Astrocyte (in vitro differentiated cells and primary cell): ENCODE measurements around the gene SLCO3A1. TPM values are rescaled to one million over a fixed set of nuclear protein-coding genes. Genes with fewer than 3 reads are reported as not detected.
A peak's percentile ranks its signal among the peaks of the same experiment; 100 is the strongest.

Experiments used
- DNase-seq: peaks from one replicate; pipeline ENCODE4 v3.0.0-alpha.2; 2010; ENCODE audit warnings: low read depth
- FAIRE-seq: peaks from 2 replicates; lab custom pipeline; 2011; peaks lifted over from hg19 to GRCh38; lab: Jason Lieb, UNC
- H2AFZ ChIP-seq: 2 replicates; pipeline ENCODE4 v1.6.0; 2012; ENCODE audit warnings: low read depth, low read length, inconsistent platforms
- H3K27ac ChIP-seq: 2 replicates; pipeline ENCODE4 v1.5.1; 2011; ENCODE audit warnings: low read depth, low read length, inconsistent platforms
- H3K27me3 ChIP-seq: 2 replicates; pipeline ENCODE4 v1.6.0; 2011; ENCODE audit warnings: low read length, inconsistent platforms; ENCODE audit not compliant: insufficient read depth
- H3K36me3 ChIP-seq: 2 replicates; pipeline ENCODE4 v1.5.1; 2011; ENCODE audit warnings: low read length, inconsistent platforms; ENCODE audit not compliant: insufficient read depth
- H3K4me1 ChIP-seq: 2 replicates; pipeline ENCODE4 v1.5.1; 2011; ENCODE audit warnings: low read length, inconsistent platforms; ENCODE audit not compliant: insufficient read depth
- H3K4me2 ChIP-seq: 2 replicates; pipeline ENCODE4 v1.6.0; 2012; ENCODE audit warnings: low read length, inconsistent platforms
- H3K4me3 ChIP-seq: 2 replicates; pipeline ENCODE4 v1.5.1; 2011; ENCODE audit warnings: low read depth, mild to moderate bottlenecking, low read length, inconsistent platforms; ENCODE audit not compliant: insufficient read depth
- H3K79me2 ChIP-seq: 2 replicates; pipeline ENCODE4 v1.6.0; 2012; ENCODE audit warnings: mild to moderate bottlenecking, low read length, inconsistent platforms; ENCODE audit not compliant: insufficient read depth
- H3K9ac ChIP-seq: 2 replicates; pipeline ENCODE4 v1.6.0; 2012; ENCODE audit warnings: mild to moderate bottlenecking, low read length, inconsistent platforms
- H3K9me3 ChIP-seq: 2 replicates; pipeline ENCODE4 v1.5.1; 2012; ENCODE audit warnings: low read depth, mild to moderate bottlenecking, low read length, inconsistent platforms; ENCODE audit not compliant: insufficient read depth
- H4K20me1 ChIP-seq: 2 replicates; pipeline ENCODE4 v1.6.0; 2012; ENCODE audit warnings: low read length, inconsistent platforms; ENCODE audit not compliant: insufficient read depth
- H3K27ac Mint-ChIP-seq: one replicate; pipeline ENCODE4 v1.8.0; 2021; ENCODE audit warnings: mild to moderate bottlenecking, mixed read lengths; ENCODE audit not compliant: unreplicated experiment
- H3K27me3 Mint-ChIP-seq: one replicate; pipeline ENCODE4 v1.8.0; 2021; ENCODE audit warnings: low read depth, mixed read lengths; ENCODE audit not compliant: unreplicated experiment
- H3K36me3 Mint-ChIP-seq: one replicate; pipeline ENCODE4 v1.8.0; 2021; ENCODE audit warnings: low read depth, mixed read lengths; ENCODE audit not compliant: unreplicated experiment
- H3K4me1 Mint-ChIP-seq: one replicate; pipeline ENCODE4 v1.8.0; 2021; ENCODE audit warnings: low read depth, mixed read lengths; ENCODE audit not compliant: unreplicated experiment
- H3K4me3 Mint-ChIP-seq: one replicate; pipeline ENCODE4 v1.8.0; 2021; ENCODE audit warnings: mild to moderate bottlenecking, moderate library complexity, mixed read lengths; ENCODE audit not compliant: unreplicated experiment
- H3K9me3 Mint-ChIP-seq: one replicate; pipeline ENCODE4 v1.8.0; 2021; ENCODE audit warnings: mild to moderate bottlenecking, mixed read lengths; ENCODE audit not compliant: unreplicated experiment
- EZH2 ChIP-seq: IDR thresholded peaks from 2 replicates; pipeline ENCODE4 v1.6.1; 2012; ENCODE audit warnings: mild to moderate bottlenecking, low read length, inconsistent platforms; ENCODE audit not compliant: insufficient read depth
- total RNA-seq: library from RNA; stranded (reverse); gene quantifications from 2 replicates; pipeline ENCODE4 v1.2.1, GENCODE V29; 2021
- TF ChIP-seq, protein P1 (sequence below): IDR thresholded peaks from 2 replicates; pipeline ENCODE4 v1.5.1; 2011; ENCODE audit warnings: low read depth, mild to moderate bottlenecking, inconsistent platforms, low read length, moderate library complexity; ENCODE audit not compliant: insufficient read depth

SLCO3A1 gene
- total RNA-seq, 1 donor from 2014 or later = 9.4 TPM

DNA sequence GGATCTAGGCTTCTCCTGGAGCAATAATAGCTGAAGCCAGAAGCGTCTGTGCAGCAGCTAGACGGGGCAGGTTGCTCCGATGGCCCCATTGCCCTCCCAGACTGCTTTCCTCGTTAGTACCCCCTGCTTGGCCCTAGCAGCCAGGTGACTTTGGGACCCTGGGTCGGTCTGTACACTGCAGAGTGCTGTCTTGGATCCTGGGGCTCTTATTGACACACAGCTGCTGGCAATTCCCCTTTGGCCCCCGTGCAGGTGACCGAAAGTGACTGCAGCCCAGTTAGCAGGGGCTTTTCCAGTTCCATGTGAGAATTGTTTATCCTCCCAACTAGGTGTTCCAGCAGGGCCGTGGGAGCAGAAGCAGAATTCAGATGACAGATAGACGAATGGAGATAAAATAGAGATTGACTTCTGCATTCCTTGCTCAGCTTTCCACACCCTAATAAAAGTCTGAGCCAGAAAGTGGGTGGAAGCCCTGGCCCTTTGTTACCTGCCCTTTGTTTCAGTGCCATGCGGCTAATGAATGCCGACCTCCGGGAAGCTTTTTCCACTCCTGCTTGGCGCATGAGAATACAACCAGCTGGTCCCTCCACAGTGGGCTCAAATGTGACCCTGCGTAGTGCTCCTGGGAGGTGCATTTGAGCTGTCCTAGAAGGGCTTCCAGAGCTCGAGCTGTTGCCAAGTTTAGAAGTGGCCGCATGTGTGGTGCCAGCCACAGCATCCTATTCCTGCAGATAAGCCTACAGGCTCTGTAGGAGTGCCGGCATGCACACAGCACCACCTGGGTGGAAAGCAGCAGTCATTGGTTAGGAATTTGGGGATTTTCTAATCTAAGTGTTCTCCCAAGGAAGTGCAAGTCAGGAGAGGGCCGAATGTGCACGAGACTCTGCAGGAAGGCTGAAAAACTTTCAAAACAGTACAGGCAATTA lies 94.4 kb downstream of the SLCO3A1 start:
- Mint-ChIP-seq H3K36me3 (no peaks in the 10 kb centered on the region), H3K4me1 (peaks cover 26% of the 10 kb centered on the region), H3K4me3 (no peak overlapping the region), H3K27me3 (peaks cover 2% of the 10 kb centered on the region), H3K9me3 (peaks cover 2% of the 10 kb centered on the region), H3K27ac (peak overlapping the region; percentile 59)
- no peak overlapping the region for H3K27ac ChIP-seq
- H3K4me3 ChIP-seq = no peak overlapping the region
- FAIRE-seq (no peak), DNase-seq (peak; percentile 70)
- TF ChIP-seq, protein P1, sequence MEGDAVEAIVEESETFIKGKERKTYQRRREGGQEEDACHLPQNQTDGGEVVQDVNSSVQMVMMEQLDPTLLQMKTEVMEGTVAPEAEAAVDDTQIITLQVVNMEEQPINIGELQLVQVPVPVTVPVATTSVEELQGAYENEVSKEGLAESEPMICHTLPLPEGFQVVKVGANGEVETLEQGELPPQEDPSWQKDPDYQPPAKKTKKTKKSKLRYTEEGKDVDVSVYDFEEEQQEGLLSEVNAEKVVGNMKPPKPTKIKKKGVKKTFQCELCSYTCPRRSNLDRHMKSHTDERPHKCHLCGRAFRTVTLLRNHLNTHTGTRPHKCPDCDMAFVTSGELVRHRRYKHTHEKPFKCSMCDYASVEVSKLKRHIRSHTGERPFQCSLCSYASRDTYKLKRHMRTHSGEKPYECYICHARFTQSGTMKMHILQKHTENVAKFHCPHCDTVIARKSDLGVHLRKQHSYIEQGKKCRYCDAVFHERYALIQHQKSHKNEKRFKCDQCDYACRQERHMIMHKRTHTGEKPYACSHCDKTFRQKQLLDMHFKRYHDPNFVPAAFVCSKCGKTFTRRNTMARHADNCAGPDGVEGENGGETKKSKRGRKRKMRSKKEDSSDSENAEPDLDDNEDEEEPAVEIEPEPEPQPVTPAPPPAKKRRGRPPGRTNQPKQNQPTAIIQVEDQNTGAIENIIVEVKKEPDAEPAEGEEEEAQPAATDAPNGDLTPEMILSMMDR = no peak
- TF ChIP-seq EZH2 = no peak
- peaks cover 10% of the 10 kb centered on the region for H3K4me1 ChIP-seq
- H3K9me3 ChIP-seq = no peaks in the 10 kb centered on the region
- H3K36me3 ChIP-seq = no peaks in the 10 kb centered on the region
- H3K27me3 ChIP-seq = no peaks in the 10 kb centered on the region
- H4K20me1 ChIP-seq = no peaks in the 10 kb centered on the region
- H3K4me2 ChIP-seq = peak overlapping the region; percentile 52
- no peak overlapping the region for H2AFZ ChIP-seq
- H3K79me2 ChIP-seq = no peaks in the 10 kb centered on the region
- H3K9ac ChIP-seq = no peak overlapping the region

DNA sequence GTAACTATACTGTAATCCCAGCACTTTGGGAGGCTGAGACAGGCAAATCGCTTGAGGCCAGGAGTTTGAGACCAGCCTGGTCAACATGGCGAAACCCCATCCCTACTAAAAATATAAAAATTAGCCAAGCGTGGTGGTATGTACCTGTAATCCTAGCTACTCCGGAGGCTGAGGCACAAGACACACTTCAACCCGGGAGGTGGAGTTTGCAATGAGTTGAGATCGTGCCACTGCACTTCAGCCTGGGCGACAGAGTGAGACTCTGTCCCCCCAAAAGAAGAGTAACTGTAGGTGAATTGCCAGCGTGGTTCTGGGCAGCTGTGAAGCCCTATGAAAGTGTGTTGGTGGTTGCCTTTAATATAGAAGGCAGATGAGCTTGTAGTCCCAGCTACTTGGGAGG lies 95.9 kb downstream of the SLCO3A1 start:
- H3K4me3 Mint-ChIP-seq = no peak overlapping the region
- H3K36me3 ChIP-seq = no peaks in the 10 kb centered on the region
- no peak overlapping the region for H3K27ac ChIP-seq
- no peaks in the 10 kb centered on the region for H3K27me3 ChIP-seq
- H3K9me3 Mint-ChIP-seq = peaks cover 2% of the 10 kb centered on the region
- H3K79me2 ChIP-seq = no peaks in the 10 kb centered on the region
- H3K4me3 ChIP-seq = no peak overlapping the region
- TF ChIP-seq, protein P1 = no peak
- TF ChIP-seq EZH2 = no peak
- no peak overlapping the region for H3K27ac Mint-ChIP-seq
- H3K4me1 ChIP-seq = peaks cover 10% of the 10 kb centered on the region
- FAIRE-seq = no peak
- H3K9me3 ChIP-seq = no peaks in the 10 kb centered on the region
- no peak for DNase-seq
- H3K27me3 Mint-ChIP-seq = peaks cover 2% of the 10 kb centered on the region
- no peaks in the 10 kb centered on the region for H3K36me3 Mint-ChIP-seq
- H3K9ac ChIP-seq = no peak overlapping the region
- no peak overlapping the region for H3K4me2 ChIP-seq
- H4K20me1 ChIP-seq = no peaks in the 10 kb centered on the region
- no peak overlapping the region for H2AFZ ChIP-seq
- peaks cover 23% of the 10 kb centered on the region for H3K4me1 Mint-ChIP-seq

DNA sequence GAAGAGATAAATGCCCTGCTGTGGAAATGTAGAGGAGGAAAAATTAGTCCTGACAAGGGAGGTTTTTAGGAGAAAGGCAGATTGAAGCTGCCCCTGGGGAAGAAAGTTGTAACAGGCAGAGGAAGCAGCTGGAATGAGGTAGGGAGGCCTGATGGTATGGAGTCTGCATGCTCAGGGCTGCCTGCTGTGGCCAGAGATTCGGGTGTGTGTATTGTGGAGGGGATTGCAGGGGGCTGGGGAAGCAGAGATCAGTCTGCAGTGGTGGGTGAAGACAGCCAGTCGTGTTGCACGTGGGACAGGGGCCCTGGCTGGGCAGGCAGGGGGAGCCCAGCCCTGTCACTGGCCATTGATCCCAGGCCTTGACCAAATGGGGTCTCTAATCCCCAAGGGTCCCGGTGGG lies 96.5 kb downstream of the SLCO3A1 start:
- FAIRE-seq (no peak), DNase-seq (no peak)
- H3K4me3 Mint-ChIP-seq = no peak overlapping the region
- H3K4me1 Mint-ChIP-seq = peaks cover 21% of the 10 kb centered on the region
- no peaks in the 10 kb centered on the region for H3K9me3 ChIP-seq
- H3K4me2 ChIP-seq = no peak overlapping the region
- H3K4me1 ChIP-seq = peaks cover 10% of the 10 kb centered on the region
- no peak overlapping the region for H3K4me3 ChIP-seq
- no peak for TF ChIP-seq EZH2
- TF ChIP-seq, protein P1 = no peak
- H3K27me3 Mint-ChIP-seq = peaks cover 2% of the 10 kb centered on the region
- peaks cover 2% of the 10 kb centered on the region for H3K9me3 Mint-ChIP-seq
- H3K27me3 ChIP-seq = no peaks in the 10 kb centered on the region
- H3K9ac ChIP-seq = no peak overlapping the region
- no peak overlapping the region for H3K27ac Mint-ChIP-seq
- H3K36me3 Mint-ChIP-seq = no peaks in the 10 kb centered on the region
- no peak overlapping the region for H2AFZ ChIP-seq
- no peak overlapping the region for H3K27ac ChIP-seq
- no peaks in the 10 kb centered on the region for H3K79me2 ChIP-seq
- H3K36me3 ChIP-seq = no peaks in the 10 kb centered on the region
- no peaks in the 10 kb centered on the region for H4K20me1 ChIP-seq
